K562 (cell line): Measurements from ENCODE around the gene FCRLA. TPM values are rescaled to one million over a fixed set of nuclear protein-coding genes. Genes with fewer than 3 reads are reported as not detected.

Experiments
- CBFA2T2 ChIP-seq: fragments of 450-650 bp; conservative IDR thresholded peaks from 2 replicates; pipeline ENCODE4 v1.6.1; 2017; ENCODE audit warnings: mild to moderate bottlenecking
- CBX2 ChIP-seq: fragments of 200-600 bp; sonication (generic); IDR thresholded peaks from one replicate; pipeline ENCODE4 v1.6.1; 2012; ENCODE audit warnings: mild to moderate bottlenecking, low read length, inconsistent platforms; ENCODE audit not compliant: insufficient read depth, poor library complexity, severe bottlenecking
- CSDE1 ChIP-seq, 2 experiments: fragments of 450-650 bp; IDR thresholded peaks; 2 replicates each; pipeline ENCODE4 v1.6.1; 2016; ENCODE audit warnings: mild to moderate bottlenecking in 1 of 2
- DACH1 ChIP-seq: fragments of 450-650 bp; IDR thresholded peaks from 2 replicates; pipeline ENCODE4 v1.6.1; 2018; ENCODE audit not compliant: partially characterized antibody
- FOXK2 ChIP-seq, 2 experiments: fragments of 450-650 bp; IDR thresholded peaks in 1 of 2; conservative IDR thresholded peaks in 1 of 2; 2 replicates each; pipeline ENCODE4 v1.6.1; 2016; ENCODE audit warnings: low read depth in 2 of 2, mild to moderate bottlenecking in 1 of 2
- HMG20B ChIP-seq: fragments of 250-450 bp; sonication (Bioruptor Pico); IDR thresholded peaks from 2 replicates; pipeline ENCODE4 v1.5.0; 2021; ENCODE audit warnings: mild to moderate bottlenecking
- KDM4B ChIP-seq, 2 experiments: fragments of 450-650 bp in 1 of 2; sonication (generic) in 1 of 2; IDR thresholded peaks; 2 replicates each; pipeline ENCODE4 v1.6.1; 2016 to 2017; ENCODE audit warnings: borderline replicate concordance in 2 of 2, antibody characterized with exemption in 1 of 2, low read depth in 1 of 2, mild to moderate bottlenecking in 1 of 2
- MCM5 ChIP-seq: fragments of 450-650 bp; IDR thresholded peaks from 2 replicates; pipeline ENCODE4 v1.6.1; 2016; ENCODE audit warnings: low read depth
- NCOA1 ChIP-seq: fragments of 450-650 bp; IDR thresholded peaks from 2 replicates; pipeline ENCODE4 v1.6.1; 2016; ENCODE audit warnings: low read depth
- NR4A1 ChIP-seq, 2 experiments: fragments of 250-450 bp in 1 of 2; fragments of 450-650 bp in 1 of 2; sonication (Bioruptor Pico) in 1 of 2; IDR thresholded peaks; 2 replicates each; pipeline versions ENCODE4 v1.4.0 to v1.6.1; 2016 to 2020; ENCODE audit warnings: mild to moderate bottlenecking in 2 of 2, missing compliant biosample characterization in 1 of 2, missing genetic modification characterization in 1 of 2, moderate library complexity in 1 of 2
- PRMT5 ChIP-seq: sonication (generic); formaldehyde crosslinking; IDR thresholded peaks from 2 replicates; pipeline ENCODE4 v1.5.0; 2020; ENCODE audit warnings: missing genetic modification reagents
- RNF219 ChIP-seq: fragments of 250-450 bp; sonication (Bioruptor Pico); IDR thresholded peaks from 2 replicates; pipeline ENCODE4 v1.5.0; 2022; ENCODE audit warnings: mild to moderate bottlenecking
- ZNF263 ChIP-seq: sonication (generic); formaldehyde crosslinking; IDR thresholded peaks from 2 replicates; pipeline ENCODE4 v1.8.0; 2022; ENCODE audit warnings: mild to moderate bottlenecking, missing genetic modification reagents, borderline replicate concordance
- ZNF589 ChIP-seq: fragments of 200-800 bp; sonication (Bioruptor generic); IDR thresholded peaks from 2 replicates; pipeline ENCODE4 v1.6.1; 2016; ENCODE audit warnings: low read depth, missing genetic modification characterization, missing compliant biosample characterization
- ZNF668 ChIP-seq: fragments of 250-450 bp; sonication (Bioruptor Pico); IDR thresholded peaks from 2 replicates; pipeline ENCODE4 v1.8.0; 2022; ENCODE audit warnings: mild to moderate bottlenecking, inconsistent platforms
- ZNF707 ChIP-seq: fragments of 250-450 bp; sonication (Bioruptor Pico); conservative IDR thresholded peaks from 2 replicates; pipeline ENCODE4 v1.8.0; 2022; ENCODE audit warnings: inconsistent platforms, mild to moderate bottlenecking, moderate library complexity
- polyA plus RNA-seq, 8 experiments: library from polyadenylated mRNA; depleted of rRNA in 4 of 8; stranded (reverse) in 5 of 8; unstranded in 3 of 8; fragments of >200 nt; fragmentation: Nextera tagmentation in 2 of 8; fragmentation: Illumina TruSeq in 1 of 8; extraction: Ambion mirVana in 2 of 8; extraction: Trizol in 1 of 8; gene quantifications; 2 replicates each; pipeline versions ENCODE4 v1.2.1 to v1.2.3, GENCODE V29; 2011 to 2014; ENCODE audit warnings: inconsistent platforms in 1 of 8, missing spikeins in 1 of 8
- total RNA-seq, 7 experiments: library from RNA; depleted of rRNA in 6 of 7; stranded (reverse); fragments of >200 nt in 6 of 7; fragmentation: Illumina TruSeq in 2 of 7; extraction: Trizol in 2 of 7; gene quantifications; 2 replicates each; pipeline versions ENCODE4 v1.2.1 to v1.2.3, GENCODE V29; 2011 to 2021; ENCODE audit warnings: low replicate concordance in 1 of 7
- TF ChIP-seq, protein P1 (sequence below): fragments of 450-650 bp; IDR thresholded peaks from 2 replicates; pipeline ENCODE4 v1.6.1; 2016; ENCODE audit warnings: borderline replicate concordance
- TF ChIP-seq, protein P2 (sequence below): fragments of 450-650 bp; formaldehyde crosslinking; conservative IDR thresholded peaks from 2 replicates; pipeline ENCODE4 v1.4.0; 2022; ENCODE audit warnings: mild to moderate bottlenecking, missing genetic modification characterization
- TF ChIP-seq, protein P3 (sequence below): IDR thresholded peaks from 2 replicates; pipeline ENCODE4 v1.6.1; 2016; ENCODE audit warnings: missing genetic modification characterization, missing compliant biosample characterization

FCRLA gene
- total and polyA plus RNA-seq, 9 of the 15 experiments (the other 6 are each of a cell fraction or from before 2014, with no cell fraction given) = 0.09 to 0.84 (median 0.44) TPM

DNA sequence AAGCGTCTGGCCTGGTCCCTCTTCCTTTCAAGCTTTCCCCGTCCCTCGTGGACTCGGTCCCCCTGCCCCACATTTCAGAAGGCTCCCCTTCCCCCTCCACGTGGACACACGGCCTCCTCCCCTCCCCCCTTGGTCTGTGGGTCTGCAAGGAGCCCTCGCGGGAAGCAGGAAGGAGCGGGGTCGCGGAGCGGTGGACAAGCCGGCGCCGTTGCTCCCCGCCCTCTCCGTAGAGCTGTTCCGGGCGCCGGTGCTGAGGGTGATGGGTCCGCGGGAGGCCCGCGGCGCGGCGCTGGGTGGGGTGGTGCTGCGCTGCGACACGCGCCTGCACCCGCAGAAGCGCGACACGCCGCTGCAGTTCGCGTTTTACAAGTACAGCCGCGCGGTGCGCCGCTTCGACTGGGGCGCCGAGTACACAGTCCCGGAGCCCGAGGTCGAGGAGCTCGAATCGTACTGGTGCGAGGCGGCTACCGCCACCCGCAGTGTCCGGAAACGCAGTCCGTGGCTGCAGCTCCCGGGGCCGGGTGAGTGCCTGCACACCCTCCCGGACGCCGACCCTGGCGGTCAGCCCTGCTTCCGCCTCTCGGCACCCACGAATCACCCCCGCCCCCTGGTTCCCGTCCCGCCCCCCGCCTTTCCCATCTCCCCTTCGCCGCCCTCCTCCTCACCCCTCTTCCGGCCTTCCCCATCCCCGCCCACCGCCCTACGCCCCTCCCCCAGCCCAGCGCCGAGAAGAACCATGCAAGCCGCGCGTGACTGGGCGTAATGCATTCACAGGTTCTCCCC lies 19.6 kb downstream of the FCRLA start (continued):
- TF ChIP-seq, protein P1, sequence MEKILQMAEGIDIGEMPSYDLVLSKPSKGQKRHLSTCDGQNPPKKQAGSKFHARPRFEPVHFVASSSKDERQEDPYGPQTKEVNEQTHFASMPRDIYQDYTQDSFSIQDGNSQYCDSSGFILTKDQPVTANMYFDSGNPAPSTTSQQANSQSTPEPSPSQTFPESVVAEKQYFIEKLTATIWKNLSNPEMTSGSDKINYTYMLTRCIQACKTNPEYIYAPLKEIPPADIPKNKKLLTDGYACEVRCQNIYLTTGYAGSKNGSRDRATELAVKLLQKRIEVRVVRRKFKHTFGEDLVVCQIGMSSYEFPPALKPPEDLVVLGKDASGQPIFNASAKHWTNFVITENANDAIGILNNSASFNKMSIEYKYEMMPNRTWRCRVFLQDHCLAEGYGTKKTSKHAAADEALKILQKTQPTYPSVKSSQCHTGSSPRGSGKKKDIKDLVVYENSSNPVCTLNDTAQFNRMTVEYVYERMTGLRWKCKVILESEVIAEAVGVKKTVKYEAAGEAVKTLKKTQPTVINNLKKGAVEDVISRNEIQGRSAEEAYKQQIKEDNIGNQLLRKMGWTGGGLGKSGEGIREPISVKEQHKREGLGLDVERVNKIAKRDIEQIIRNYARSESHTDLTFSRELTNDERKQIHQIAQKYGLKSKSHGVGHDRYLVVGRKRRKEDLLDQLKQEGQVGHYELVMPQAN = peak; percentile 73
- TF ChIP-seq CBFA2T2 (no peak), NCOA1 (0 out of 2 replicates have a peak, but pooled peaks have one; percentile 39), CBX2 (no peak), ZNF263 (CRISPR knock-in tag) (peak; percentile 32; the same call in 1 of the 2 replicates), FOXK2 (conservative IDR thresholded peaks at IDR 0.05 in 1 of 2, IDR thresholded peaks at IDR 0.05 in 1 of 2; ENCODE audit: low read depth in 2 of 2) (no peak), ZNF589 (peak; percentile 77), ZNF668 (no peak), KDM4B (IDR thresholded peaks at IDR 0.05; ENCODE audit: borderline replicate concordance in 2 of 2, low read depth in 1 of 2) (no peak), CSDE1 (IDR thresholded peaks at IDR 0.05) (peak in 1 of 2 experiments; percentile 47; a peak in 1 of 4 replicates), RNF219 (CRISPR knock-in tag) (no peak), HMG20B (CRISPR knock-in tag) (no peak), PRMT5 (no peak), DACH1 (no peak), MCM5 (no peak), NR4A1 (CRISPR knock-in tag; IDR thresholded peaks at IDR 0.05) (no peak; the same call in 1 of the 2 replicates), NR4A1 (tag; IDR thresholded peaks at IDR 0.05) (0 out of 2 replicates have a peak, but pooled peaks have one; percentile 29), ZNF707 (no peak)
- TF ChIP-seq, protein P2, sequence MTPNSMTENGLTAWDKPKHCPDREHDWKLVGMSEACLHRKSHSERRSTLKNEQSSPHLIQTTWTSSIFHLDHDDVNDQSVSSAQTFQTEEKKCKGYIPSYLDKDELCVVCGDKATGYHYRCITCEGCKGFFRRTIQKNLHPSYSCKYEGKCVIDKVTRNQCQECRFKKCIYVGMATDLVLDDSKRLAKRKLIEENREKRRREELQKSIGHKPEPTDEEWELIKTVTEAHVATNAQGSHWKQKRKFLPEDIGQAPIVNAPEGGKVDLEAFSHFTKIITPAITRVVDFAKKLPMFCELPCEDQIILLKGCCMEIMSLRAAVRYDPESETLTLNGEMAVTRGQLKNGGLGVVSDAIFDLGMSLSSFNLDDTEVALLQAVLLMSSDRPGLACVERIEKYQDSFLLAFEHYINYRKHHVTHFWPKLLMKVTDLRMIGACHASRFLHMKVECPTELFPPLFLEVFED (CRISPR knock-in tag) = no peak
- TF ChIP-seq, protein P3, sequence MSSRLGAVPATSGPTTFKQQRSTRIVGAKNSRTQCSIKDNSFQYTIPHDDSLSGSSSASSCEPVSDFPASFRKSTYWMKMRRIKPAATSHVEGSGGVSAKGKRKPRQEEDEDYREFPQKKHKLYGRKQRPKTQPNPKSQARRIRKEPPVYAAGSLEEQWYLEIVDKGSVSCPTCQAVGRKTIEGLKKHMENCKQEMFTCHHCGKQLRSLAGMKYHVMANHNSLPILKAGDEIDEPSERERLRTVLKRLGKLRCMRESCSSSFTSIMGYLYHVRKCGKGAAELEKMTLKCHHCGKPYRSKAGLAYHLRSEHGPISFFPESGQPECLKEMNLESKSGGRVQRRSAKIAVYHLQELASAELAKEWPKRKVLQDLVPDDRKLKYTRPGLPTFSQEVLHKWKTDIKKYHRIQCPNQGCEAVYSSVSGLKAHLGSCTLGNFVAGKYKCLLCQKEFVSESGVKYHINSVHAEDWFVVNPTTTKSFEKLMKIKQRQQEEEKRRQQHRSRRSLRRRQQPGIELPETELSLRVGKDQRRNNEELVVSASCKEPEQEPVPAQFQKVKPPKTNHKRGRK (tag) = no peak
